ENCODE measurements around the gene HLA-DRB5.

HLA-DRB5 gene

GRCh38 chr6:32570363-32570905, 40.3 kb upstream of the HLA-DRB5 start:
- no peaks in the 10 kb centered on the region for H3K9me3 ChIP-seq (ENCODE audit: insufficient read depth, low read length)
- H3K27me3 ChIP-seq (ENCODE audit: low read length) = no peaks in the 10 kb centered on the region
- TF ChIP-seq CTCF (IDR thresholded peaks at IDR 0.05; ENCODE audit: insufficient read depth, low read length, poor library complexity, severe bottlenecking) (no peak), EZH2phosphoT487 (conservative IDR thresholded peaks at IDR 0.05; ENCODE audit: low read length) (no peak)
- H3K36me3 ChIP-seq (ENCODE audit: low read length) = no peaks in the 10 kb centered on the region
- H3K9me2 ChIP-seq (replicated peaks; ENCODE audit: insufficient read depth, low read length) = no peaks in the 10 kb centered on the region
- H3K4me3 ChIP-seq (ENCODE audit: insufficient read depth, low read length, poor library complexity, severe bottlenecking) = no peak overlapping the region
- H3K9ac ChIP-seq (ENCODE audit: low read length) = no peak overlapping the region
- no peaks in the 10 kb centered on the region for H3K79me2 ChIP-seq (ENCODE audit: insufficient read depth, low read length)
- no peak overlapping the region for H3K27ac ChIP-seq (ENCODE audit: low read depth, low read length)
- no peak overlapping the region for H3K4me2 ChIP-seq (ENCODE audit: low read depth, low read length, poor library complexity, severe bottlenecking)
- H4K20me1 ChIP-seq (ENCODE audit: low read depth, low read length) = no peaks in the 10 kb centered on the region
- no peaks in the 10 kb centered on the region for H3F3A ChIP-seq (ENCODE audit: insufficient read depth)
- no peak overlapping the region for H2AFZ ChIP-seq (ENCODE audit: low read depth, low read length, severe bottlenecking)

- no peak overlapping the region for H3K4me2 ChIP-seq (ENCODE audit: low read depth, low read length, poor library complexity, severe bottlenecking)
- H3K36me3 ChIP-seq (ENCODE audit: low read length) = no peaks in the 10 kb centered on the region
- no peak overlapping the region for H3K9ac ChIP-seq (ENCODE audit: low read length)
- H3K27ac ChIP-seq (ENCODE audit: low read depth, low read length) = no peak overlapping the region
- H3K4me3 ChIP-seq (ENCODE audit: insufficient read depth, low read length, poor library complexity, severe bottlenecking) = no peak overlapping the region
- no peaks in the 10 kb centered on the region for H3K79me2 ChIP-seq (ENCODE audit: insufficient read depth, low read length)
- H3K9me2 ChIP-seq (replicated peaks; ENCODE audit: insufficient read depth, low read length) = no peaks in the 10 kb centered on the region
- no peaks in the 10 kb centered on the region for H3K27me3 ChIP-seq (ENCODE audit: low read length)
- H3F3A ChIP-seq (ENCODE audit: insufficient read depth) = no peaks in the 10 kb centered on the region
- no peaks in the 10 kb centered on the region for H4K20me1 ChIP-seq (ENCODE audit: low read depth, low read length)
- TF ChIP-seq EZH2phosphoT487 (conservative IDR thresholded peaks at IDR 0.05; ENCODE audit: low read length) = no peak
- TF ChIP-seq CTCF (IDR thresholded peaks at IDR 0.05; ENCODE audit: insufficient read depth, low read length, poor library complexity, severe bottlenecking) = no peak
- no peak overlapping the region for H2AFZ ChIP-seq (ENCODE audit: low read depth, low read length, severe bottlenecking)
- H3K9me3 ChIP-seq (ENCODE audit: insufficient read depth, low read length) = no peaks in the 10 kb centered on the region
Observed at GRCh38 chr6:32568561-32568960, 38.5 kb upstream of the HLA-DRB5 start.

DNA sequence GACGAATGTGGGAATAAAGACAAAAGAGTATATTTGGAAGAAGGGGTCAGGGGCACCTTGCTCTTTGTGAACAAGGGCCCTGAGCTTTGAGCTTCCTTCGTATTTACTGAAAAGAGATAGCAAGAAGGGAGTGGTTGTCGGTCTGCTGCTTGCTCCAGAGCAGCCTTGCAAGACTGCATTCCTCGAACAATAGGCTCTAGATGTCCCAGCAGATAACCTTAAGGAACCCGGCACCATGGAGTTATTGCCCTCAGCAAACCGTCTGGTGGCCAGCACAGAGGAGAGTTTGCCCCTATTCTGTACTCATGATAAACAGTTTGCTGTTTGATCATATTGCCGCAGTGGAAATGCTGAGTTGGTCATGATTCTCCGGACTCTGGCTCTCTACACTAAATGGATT, 36.9 kb upstream of the HLA-DRB5 start:
- H3K4me2 ChIP-seq (ENCODE audit: low read depth, low read length, poor library complexity, severe bottlenecking) = no peak overlapping the region
- no peak overlapping the region for H2AFZ ChIP-seq (ENCODE audit: low read depth, low read length, severe bottlenecking)
- TF ChIP-seq EZH2phosphoT487 (conservative IDR thresholded peaks at IDR 0.05; ENCODE audit: low read length) = no peak
- TF ChIP-seq CTCF (IDR thresholded peaks at IDR 0.05; ENCODE audit: insufficient read depth, low read length, poor library complexity, severe bottlenecking) = no peak
- H3F3A ChIP-seq (ENCODE audit: insufficient read depth) = no peaks in the 10 kb centered on the region
- H3K9me2 ChIP-seq (replicated peaks; ENCODE audit: insufficient read depth, low read length) = no peaks in the 10 kb centered on the region
- no peak overlapping the region for H3K27ac ChIP-seq (ENCODE audit: low read depth, low read length)
- H3K9ac ChIP-seq (ENCODE audit: low read length) = no peak overlapping the region
- no peaks in the 10 kb centered on the region for H3K9me3 ChIP-seq (ENCODE audit: insufficient read depth, low read length)
- no peak overlapping the region for H3K4me3 ChIP-seq (ENCODE audit: insufficient read depth, low read length, poor library complexity, severe bottlenecking)
- no peaks in the 10 kb centered on the region for H3K79me2 ChIP-seq (ENCODE audit: insufficient read depth, low read length)
- H3K36me3 ChIP-seq (ENCODE audit: low read length) = no peaks in the 10 kb centered on the region
- no peaks in the 10 kb centered on the region for H3K27me3 ChIP-seq (ENCODE audit: low read length)
- no peaks in the 10 kb centered on the region for H4K20me1 ChIP-seq (ENCODE audit: low read depth, low read length)
